GM12878 (cell line): Measurements from ENCODE around the gene ENOX1. TPM values are rescaled to one million over a fixed set of nuclear protein-coding genes. Genes with fewer than 3 reads are reported as not detected.

ENCODE experiments used
- ATAC-seq: fragments of 200-7000 bp; cut with Tn5 transposase; 3 replicates; pipeline ENCODE4 v1.9.1; 2020; ENCODE audit warnings: mild to moderate bottlenecking, moderate library complexity
- BruUV-seq: library from RNA; stranded (reverse); fragments of 400-500 nt; replicated peaks from 2 replicates; lab custom pipeline; 2021; lab: Mats Ljungman, UMichigan
- CTCF ChIA-PET: fragments of 300-600 bp; sonication (Branson Sonifier 250); formaldehyde crosslinking; extraction: SDS; loops from one replicate; lab custom pipeline; 2021; ENCODE audit warnings: inconsistent platforms; lab: Yijun Ruan, JAX
- POLR2A ChIA-PET: fragments of 350-600 bp; formaldehyde crosslinking; extraction: SDS; loops from one replicate; lab custom pipeline; 2021; ENCODE audit warnings: inconsistent platforms; lab: Charles Lee
- RAD21 ChIA-PET: fragments of 300-600 bp; sonication (Branson Sonifier 250); formaldehyde crosslinking; loops from one replicate; lab custom pipeline; 2023; ENCODE audit warnings: antibody characterized with exemption; ENCODE audit not compliant: unreplicated experiment; lab: Charles Lee
- SMC1A ChIA-PET: fragments of 300-600 bp; sonication (Branson Sonifier 250); formaldehyde crosslinking; loops from one replicate; lab custom pipeline; 2023; ENCODE audit not compliant: unreplicated experiment, uncharacterized antibody; lab: Charles Lee
- DNase-seq: peaks from one replicate; pipeline ENCODE4 v3.0.0-alpha.2; 2011; ENCODE audit warnings: low read depth, low spot score
- FAIRE-seq: peaks from 3 replicates; lab custom pipeline; 2011; peaks lifted over from hg19 to GRCh38; lab: Jason Lieb, UNC
- H2AFZ ChIP-seq: 2 replicates; pipeline ENCODE4 v1.6.0; 2011; ENCODE audit warnings: low read depth, low read length, control low read depth; ENCODE audit not compliant: control insufficient read depth
- H3K27ac ChIP-seq: 2 replicates; pipeline ENCODE4 v1.5.1; 2011; ENCODE audit warnings: control low read depth; ENCODE audit not compliant: control insufficient read depth, insufficient read depth
- H3K27me3 ChIP-seq, 2 experiments: replicated peaks in 1 of 2; 2 replicates each; pipeline versions ENCODE4 v1.6.0 to v1.6.1; 2011; ENCODE audit warnings: low read length in 1 of 2; ENCODE audit not compliant: control insufficient read depth in 2 of 2, insufficient read depth in 2 of 2
- H3K36me3 ChIP-seq, 2 experiments: 2 replicates each; pipeline ENCODE4 v1.5.1; 2011; ENCODE audit warnings: low read length in 1 of 2; ENCODE audit not compliant: control insufficient read depth in 2 of 2, insufficient read depth in 2 of 2
- H3K4me1 ChIP-seq: 2 replicates; pipeline ENCODE4 v1.6.1; 2011; ENCODE audit warnings: mild to moderate bottlenecking, low read length, moderate library complexity, mixed read lengths; ENCODE audit not compliant: control insufficient read depth, insufficient read depth
- H3K4me2 ChIP-seq: 2 replicates; pipeline ENCODE4 v1.6.0; 2011; ENCODE audit warnings: control low read depth; ENCODE audit not compliant: control insufficient read depth, insufficient read depth
- H3K4me3 ChIP-seq: fragments of 200-600 bp; sonication (generic); 2 replicates; pipeline ENCODE4 v1.5.1; 2016
- H3K79me2 ChIP-seq: 2 replicates; pipeline ENCODE4 v1.6.0; 2011; ENCODE audit warnings: low read length; ENCODE audit not compliant: control insufficient read depth, insufficient read depth
- H3K9ac ChIP-seq: 2 replicates; pipeline ENCODE4 v1.8.0; 2011; ENCODE audit warnings: low read length, control low read depth, mixed read lengths; ENCODE audit not compliant: control insufficient read depth, insufficient read depth
- H3K9me3 ChIP-seq: replicated peaks from 3 replicates; pipeline ENCODE4 v1.5.1; 2011; ENCODE audit warnings: mild to moderate bottlenecking, low read length; ENCODE audit not compliant: control insufficient read depth, insufficient read depth
- H4K20me1 ChIP-seq: 2 replicates; pipeline ENCODE4 v1.6.0; 2011; ENCODE audit not compliant: control insufficient read depth, insufficient read depth
- ASH2L ChIP-seq: fragments of 300-600, 200-600 bp; sonication (generic); IDR thresholded peaks from 2 replicates; pipeline ENCODE4 v1.6.1; 2017; ENCODE audit warnings: low read depth, mild to moderate bottlenecking, borderline replicate concordance
- HDAC6 ChIP-seq: fragments of 200-600 bp; sonication (generic); IDR thresholded peaks from one replicate; pipeline ENCODE4 v1.8.0; 2017; ENCODE audit warnings: antibody characterized with exemption; ENCODE audit not compliant: unreplicated experiment
- IKZF2 ChIP-seq, 2 experiments: fragments of 450-650 bp; IDR thresholded peaks; 2 replicates each; pipeline ENCODE4 v1.6.1; 2017; ENCODE audit warnings: mild to moderate bottlenecking in 2 of 2, moderate library complexity in 2 of 2
- KLF5 ChIP-seq: fragments of 450-650 bp; IDR thresholded peaks from 2 replicates; pipeline ENCODE4 v1.6.1; 2014; ENCODE audit warnings: mild to moderate bottlenecking; ENCODE audit not compliant: partially characterized antibody
- MTA3 ChIP-seq: IDR thresholded peaks from 2 replicates; pipeline ENCODE4 v1.6.1; 2012; ENCODE audit warnings: low read length, inconsistent platforms, borderline replicate concordance
- NFXL1 ChIP-seq: fragments of 450-650 bp; IDR thresholded peaks from 2 replicates; pipeline ENCODE4 v1.6.1; 2017; ENCODE audit warnings: antibody characterized with exemption, mild to moderate bottlenecking, borderline replicate concordance
- POU2F2 ChIP-seq: IDR thresholded peaks from 3 replicates; pipeline ENCODE4 v1.6.1; 2011; ENCODE audit warnings: low read depth, mild to moderate bottlenecking, low read length, borderline replicate concordance
- SP1 ChIP-seq: IDR thresholded peaks from one replicate; pipeline ENCODE4 v1.6.1; 2011; ENCODE audit warnings: low read depth, low read length
- TARDBP ChIP-seq: IDR thresholded peaks from 2 replicates; pipeline ENCODE4 v1.6.1; 2016; ENCODE audit warnings: borderline replicate concordance
- ZNF217 ChIP-seq: fragments of 450-650 bp; IDR thresholded peaks from 2 replicates; pipeline ENCODE4 v1.6.1; 2017; ENCODE audit warnings: antibody characterized with exemption, mild to moderate bottlenecking
- ZNF384 ChIP-seq: IDR thresholded peaks from 2 replicates; pipeline ENCODE4 v1.6.1; 2012; ENCODE audit warnings: low read depth, mild to moderate bottlenecking, low read length, improper control_type of control experiment, borderline replicate concordance
- WGBS: methylation state at CpG from one replicate; pipeline ENCODE4 v1.1.6; 2016; ENCODE audit warnings: low lambda C conversion rate; ENCODE audit not compliant: insufficient replicate concordance, insufficient coverage; ENCODE audit errors: missing lambda C conversion rate; 5-methylcytosine and 5-hydroxymethylcytosine counted together
- in situ Hi-C: fragments of 300-500 bp; cut with MboI; formaldehyde crosslinking; loops from 9 replicates; pipeline ENCODE4 v1.14.3; 2018; ENCODE audit warnings: mixed read lengths
- intact Hi-C: fragments of 100-400 bp; cut with micrococcal nuclease; formaldehyde crosslinking; loops from one replicate; pipeline ENCODE4 v1.14.2; 2022; ENCODE audit not compliant: unreplicated experiment
- polyA plus RNA-seq, 11 experiments: library from polyadenylated mRNA; depleted of rRNA in 4 of 11; unstranded in 6 of 11; stranded (reverse) in 5 of 11; fragments of >200 nt; fragmentation: Nextera tagmentation in 4 of 11; fragmentation: Illumina TruSeq in 1 of 11; extraction: Ambion mirVana in 4 of 11; extraction: Trizol in 1 of 11; gene quantifications; 1 replicate in 1 of 11; 2 replicates in 10 of 11; pipeline versions ENCODE4 v1.2.1 to v1.2.3, GENCODE V29; 2011 to 2016; ENCODE audit warnings: inconsistent platforms in 2 of 11, missing spikeins in 2 of 11, low read depth in 1 of 11
- total RNA-seq, 4 experiments: library from RNA; depleted of rRNA in 3 of 4; stranded (reverse); fragments of >200 nt in 3 of 4; fragmentation: Illumina TruSeq in 1 of 4; extraction: Trizol in 1 of 4; gene quantifications; 2 replicates each; pipeline versions ENCODE4 v1.2.1 to v1.2.3, GENCODE V29; 2013 to 2021
- TF ChIP-seq, protein P1 (sequence below): IDR thresholded peaks from 2 replicates; pipeline ENCODE4 v1.6.1; 2011; ENCODE audit warnings: borderline replicate concordance, low read depth, mild to moderate bottlenecking, moderate library complexity, mixed read lengths, low read length; ENCODE audit not compliant: insufficient read depth; ENCODE audit errors: extremely low read length
- TF ChIP-seq, protein P2 (sequence below): fragments of 450-650 bp; formaldehyde crosslinking; IDR thresholded peaks from 2 replicates; pipeline ENCODE4 v1.4.0; 2020; ENCODE audit warnings: mild to moderate bottlenecking, moderate library complexity
- TF ChIP-seq, protein P3 (sequence below): fragments of 450-650 bp; IDR thresholded peaks from 2 replicates; pipeline ENCODE4 v1.6.1; 2017; ENCODE audit warnings: low read depth, mild to moderate bottlenecking, moderate library complexity

ENOX1 gene
- total and polyA plus RNA-seq, 10 of the 15 experiments (the other 5 are each of a cell fraction or from before 2014, with no cell fraction given) = 0.11 to 0.26 (median 0.15) TPM

DNA sequence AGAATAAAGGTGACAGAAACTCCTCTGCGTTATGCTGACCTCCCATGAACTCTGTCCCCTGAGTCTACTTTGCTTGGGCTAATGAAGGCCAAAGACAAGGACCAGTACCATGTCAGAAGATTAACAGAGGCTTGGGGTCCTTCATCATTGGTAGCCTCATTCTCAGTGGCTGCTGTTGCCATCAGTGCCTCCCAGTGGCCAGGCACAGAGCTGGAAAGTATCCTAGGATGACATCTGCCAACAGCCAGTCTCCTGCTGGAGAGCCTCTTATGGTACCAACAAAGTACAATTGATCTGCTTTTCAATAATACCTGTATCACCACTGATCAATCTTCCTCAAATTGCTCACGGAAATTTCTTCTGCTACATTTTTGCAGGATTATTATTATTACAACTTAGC is 481.8 kb downstream of the ENOX1 start:
- in situ Hi-C loops = loop anchor here (10.0 kb wide), 1 partner anchor 500 kb away; no protein-coding TSS in a partner anchor
- intact Hi-C loops = no loop called here
- peaks cover 0 to 3% of the 10 kb centered on the region in 2 experiments; a peak in 1 of 4 replicates for H3K27me3 ChIP-seq
- H3K27ac ChIP-seq = no peak overlapping the region
- ChIA-PET POLR2A (no interaction called here), CTCF (interaction anchor here (0.8 to 2.7 kb wide), 3 partner anchors 26 to 500 kb away, joined by 3 to 10 read pairs (median 4); no protein-coding TSS in a partner anchor), RAD21 (interaction anchor here (1.3 to 2.4 kb wide), 2 partner anchors 26 to 499 kb away, joined by 3 to 7 read pairs; no protein-coding TSS in a partner anchor), SMC1A (interaction anchor here (1.0 to 1.2 kb wide), 3 partner anchors 9 to 65 kb away, joined by 3 read pairs; no protein-coding TSS in a partner anchor)
- TF ChIP-seq NFXL1 (no peak), KLF5 (no peak), MTA3 (no peak), ZNF384 (no peak), SP1 (no peak), IKZF2 (IDR thresholded peaks at IDR 0.05) (no peak), HDAC6 (no peak), ZNF217 (no peak), TARDBP (no peak), POU2F2 (no peak), ASH2L (no peak)
- TF ChIP-seq, protein P1, sequence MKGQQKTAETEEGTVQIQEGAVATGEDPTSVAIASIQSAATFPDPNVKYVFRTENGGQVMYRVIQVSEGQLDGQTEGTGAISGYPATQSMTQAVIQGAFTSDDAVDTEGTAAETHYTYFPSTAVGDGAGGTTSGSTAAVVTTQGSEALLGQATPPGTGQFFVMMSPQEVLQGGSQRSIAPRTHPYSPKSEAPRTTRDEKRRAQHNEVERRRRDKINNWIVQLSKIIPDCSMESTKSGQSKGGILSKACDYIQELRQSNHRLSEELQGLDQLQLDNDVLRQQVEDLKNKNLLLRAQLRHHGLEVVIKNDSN = no peak
- TF ChIP-seq, protein P2, sequence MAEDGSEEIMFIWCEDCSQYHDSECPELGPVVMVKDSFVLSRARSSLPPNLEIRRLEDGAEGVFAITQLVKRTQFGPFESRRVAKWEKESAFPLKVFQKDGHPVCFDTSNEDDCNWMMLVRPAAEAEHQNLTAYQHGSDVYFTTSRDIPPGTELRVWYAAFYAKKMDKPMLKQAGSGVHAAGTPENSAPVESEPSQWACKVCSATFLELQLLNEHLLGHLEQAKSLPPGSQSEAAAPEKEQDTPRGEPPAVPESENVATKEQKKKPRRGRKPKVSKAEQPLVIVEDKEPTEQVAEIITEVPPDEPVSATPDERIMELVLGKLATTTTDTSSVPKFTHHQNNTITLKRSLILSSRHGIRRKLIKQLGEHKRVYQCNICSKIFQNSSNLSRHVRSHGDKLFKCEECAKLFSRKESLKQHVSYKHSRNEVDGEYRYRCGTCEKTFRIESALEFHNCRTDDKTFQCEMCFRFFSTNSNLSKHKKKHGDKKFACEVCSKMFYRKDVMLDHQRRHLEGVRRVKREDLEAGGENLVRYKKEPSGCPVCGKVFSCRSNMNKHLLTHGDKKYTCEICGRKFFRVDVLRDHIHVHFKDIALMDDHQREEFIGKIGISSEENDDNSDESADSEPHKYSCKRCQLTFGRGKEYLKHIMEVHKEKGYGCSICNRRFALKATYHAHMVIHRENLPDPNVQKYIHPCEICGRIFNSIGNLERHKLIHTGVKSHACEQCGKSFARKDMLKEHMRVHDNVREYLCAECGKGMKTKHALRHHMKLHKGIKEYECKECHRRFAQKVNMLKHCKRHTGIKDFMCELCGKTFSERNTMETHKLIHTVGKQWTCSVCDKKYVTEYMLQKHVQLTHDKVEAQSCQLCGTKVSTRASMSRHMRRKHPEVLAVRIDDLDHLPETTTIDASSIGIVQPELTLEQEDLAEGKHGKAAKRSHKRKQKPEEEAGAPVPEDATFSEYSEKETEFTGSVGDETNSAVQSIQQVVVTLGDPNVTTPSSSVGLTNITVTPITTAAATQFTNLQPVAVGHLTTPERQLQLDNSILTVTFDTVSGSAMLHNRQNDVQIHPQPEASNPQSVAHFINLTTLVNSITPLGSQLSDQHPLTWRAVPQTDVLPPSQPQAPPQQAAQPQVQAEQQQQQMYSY = no peak
- TF ChIP-seq, protein P3, sequence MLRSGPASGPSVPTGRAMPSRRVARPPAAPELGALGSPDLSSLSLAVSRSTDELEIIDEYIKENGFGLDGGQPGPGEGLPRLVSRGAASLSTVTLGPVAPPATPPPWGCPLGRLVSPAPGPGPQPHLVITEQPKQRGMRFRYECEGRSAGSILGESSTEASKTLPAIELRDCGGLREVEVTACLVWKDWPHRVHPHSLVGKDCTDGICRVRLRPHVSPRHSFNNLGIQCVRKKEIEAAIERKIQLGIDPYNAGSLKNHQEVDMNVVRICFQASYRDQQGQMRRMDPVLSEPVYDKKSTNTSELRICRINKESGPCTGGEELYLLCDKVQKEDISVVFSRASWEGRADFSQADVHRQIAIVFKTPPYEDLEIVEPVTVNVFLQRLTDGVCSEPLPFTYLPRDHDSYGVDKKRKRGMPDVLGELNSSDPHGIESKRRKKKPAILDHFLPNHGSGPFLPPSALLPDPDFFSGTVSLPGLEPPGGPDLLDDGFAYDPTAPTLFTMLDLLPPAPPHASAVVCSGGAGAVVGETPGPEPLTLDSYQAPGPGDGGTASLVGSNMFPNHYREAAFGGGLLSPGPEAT = no peak
- H3K36me3 ChIP-seq = no peaks in the 10 kb centered on the region
- no peaks in the 10 kb centered on the region; the same call in 2 of the 3 replicates for H3K9me3 ChIP-seq
- no peak overlapping the region for H3K4me2 ChIP-seq
- FAIRE-seq = no peak
- no peak overlapping the region for H3K9ac ChIP-seq
- BruUV-seq = no TSS peak
- no peak overlapping the region for H2AFZ ChIP-seq
- ATAC-seq = no peak
- peaks cover 19% of the 10 kb centered on the region for H3K4me1 ChIP-seq
- no peak for DNase-seq
- H3K4me3 ChIP-seq = no peak overlapping the region
- H3K79me2 ChIP-seq = no peaks in the 10 kb centered on the region
- H4K20me1 ChIP-seq = no peaks in the 10 kb centered on the region
- 15% methylated on average over 2 of the region's 2 CpGs for WGBS
